ENCODE data around the gene NPB. TPM values are rescaled to one million over a fixed set of nuclear protein-coding genes. Genes with fewer than 3 reads are reported as not detected.
A peak's percentile ranks its signal among the peaks of the same experiment; 100 is the strongest.

NPB gene
- total and polyA plus RNA-seq, 4 donors: 1.1 to 4.4 (median 3.0) TPM

DNA sequence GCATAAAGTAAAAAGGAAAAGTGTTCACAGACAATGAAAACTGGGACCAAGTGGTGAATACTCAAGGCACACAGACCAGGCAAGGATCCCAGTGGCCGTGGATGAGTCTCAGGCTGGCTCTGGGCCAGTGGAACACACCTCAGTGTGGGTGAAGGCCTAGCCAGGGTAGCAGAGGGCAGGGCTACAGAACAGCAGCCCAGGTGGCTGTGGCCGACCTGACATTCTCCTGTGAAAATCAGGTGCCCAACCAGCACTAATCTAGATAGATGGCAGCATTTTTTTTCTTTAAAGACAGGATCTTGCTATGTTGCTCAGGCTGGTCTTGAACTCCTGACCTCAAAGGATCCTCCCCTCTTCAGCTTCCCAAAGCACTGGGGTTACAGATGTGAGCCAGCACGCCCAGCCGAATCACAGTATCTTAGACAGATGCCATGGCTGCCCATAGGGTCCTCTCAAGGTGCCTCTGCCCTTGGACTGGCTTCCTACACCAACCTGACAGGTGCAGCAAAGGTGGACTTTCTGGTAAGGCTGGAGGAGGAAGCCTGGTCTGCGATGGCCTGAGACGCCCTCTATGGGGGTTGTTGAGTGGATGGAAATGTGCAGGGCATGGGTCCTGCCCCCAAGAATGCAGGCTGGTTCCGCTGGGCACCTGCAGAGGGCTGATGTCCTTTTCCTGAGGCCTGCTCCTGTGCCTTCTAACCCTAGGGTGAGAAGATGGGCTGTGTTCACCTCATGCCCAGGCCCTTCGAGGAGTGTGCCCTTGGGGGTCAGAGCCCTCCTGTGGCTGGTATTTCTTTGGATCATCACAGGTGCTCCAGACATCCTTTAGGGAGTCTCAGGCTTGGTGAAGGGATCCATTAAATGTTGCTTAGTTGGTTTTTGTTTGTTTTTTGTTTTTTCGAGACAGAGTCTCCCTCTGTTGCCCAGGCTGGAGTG is 37.9 kb upstream of the NPB start:
- H3K4me1 ChIP-seq (ENCODE audit: control insufficient read depth, insufficient read depth, low read length): peaks cover 38% of the 10 kb centered on the region
- WGBS (ENCODE audit: insufficient coverage): 92% methylated on average over 6 of the region's 9 CpGs

DNA sequence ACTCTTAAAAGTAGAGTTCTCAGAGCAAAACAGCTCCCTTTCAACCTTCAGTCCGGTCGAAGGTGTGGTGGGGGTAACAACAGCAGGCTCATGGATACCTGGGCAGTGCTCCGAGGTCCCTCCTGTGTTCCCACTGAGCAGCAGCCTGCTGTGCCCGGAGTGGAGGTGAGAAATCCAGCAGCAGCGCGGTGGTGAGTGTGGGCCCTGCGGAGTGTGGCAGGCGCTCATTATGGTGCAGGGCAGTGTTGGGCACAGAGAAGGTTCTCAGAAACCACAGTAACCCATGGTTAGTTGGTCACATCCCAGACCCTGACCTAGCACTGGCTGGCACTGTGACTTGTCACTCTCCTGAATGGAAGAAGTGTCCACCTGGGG is 36.7 kb upstream of the NPB start:
- Histone ChIP-seq H3K4me1 (ENCODE audit: control insufficient read depth, insufficient read depth, low read length) (peaks cover 42% of the 10 kb centered on the region), H3K27ac (ENCODE audit: low read depth, low read length) (no peak overlapping the region)
- WGBS (ENCODE audit: insufficient coverage): 96% methylated on average over 8 of the region's 8 CpGs

More for the DNA sequence above, 37.9 kb upstream of the NPB start:
- Histone ChIP-seq H3K36me3 (ENCODE audit: control insufficient read depth, insufficient read depth, low read length) (peaks cover 56% of the 10 kb centered on the region), H3K27ac (ENCODE audit: low read depth, low read length) (no peak overlapping the region), H3K27me3 (ENCODE audit: control insufficient read depth, insufficient read depth, low read length) (no peaks in the 10 kb centered on the region), H3K9me3 (ENCODE audit: control insufficient read depth, insufficient read depth, low read length) (no peaks in the 10 kb centered on the region), H3K4me3 (ENCODE audit: low read depth, low read length) (no peak overlapping the region)
- no peak for DNase-seq (ENCODE audit: low read depth in 4 of 6, low spot score in 6 of 6)

GRCh38 chr17:81865733-81866439 is 36.2 kb upstream of the NPB start:
- Histone ChIP-seq H3K27ac (ENCODE audit: low read depth, low read length) (no peak overlapping the region), H3K36me3 (ENCODE audit: control insufficient read depth, insufficient read depth, low read length) (peaks cover 65% of the 10 kb centered on the region), H3K4me3 (ENCODE audit: low read depth, low read length) (no peak overlapping the region), H3K9me3 (ENCODE audit: control insufficient read depth, insufficient read depth, low read length) (no peaks in the 10 kb centered on the region), H3K27me3 (ENCODE audit: control insufficient read depth, insufficient read depth, low read length) (no peaks in the 10 kb centered on the region), H3K4me1 (ENCODE audit: control insufficient read depth, insufficient read depth, low read length) (peaks cover 43% of the 10 kb centered on the region)
- WGBS (ENCODE audit: insufficient coverage): 90% methylated on average over 18 of the region's 18 CpGs
- no peak for DNase-seq (ENCODE audit: low read depth in 4 of 6, low spot score in 6 of 6)

More for the DNA sequence above, 36.7 kb upstream of the NPB start:
- Histone ChIP-seq H3K4me3 (ENCODE audit: low read depth, low read length) (no peak overlapping the region), H3K9me3 (ENCODE audit: control insufficient read depth, insufficient read depth, low read length) (no peaks in the 10 kb centered on the region), H3K27me3 (ENCODE audit: control insufficient read depth, insufficient read depth, low read length) (no peaks in the 10 kb centered on the region), H3K36me3 (ENCODE audit: control insufficient read depth, insufficient read depth, low read length) (peaks cover 65% of the 10 kb centered on the region)
- DNase-seq (ENCODE audit: low read depth in 4 of 6, low spot score in 6 of 6): no peak

DNA sequence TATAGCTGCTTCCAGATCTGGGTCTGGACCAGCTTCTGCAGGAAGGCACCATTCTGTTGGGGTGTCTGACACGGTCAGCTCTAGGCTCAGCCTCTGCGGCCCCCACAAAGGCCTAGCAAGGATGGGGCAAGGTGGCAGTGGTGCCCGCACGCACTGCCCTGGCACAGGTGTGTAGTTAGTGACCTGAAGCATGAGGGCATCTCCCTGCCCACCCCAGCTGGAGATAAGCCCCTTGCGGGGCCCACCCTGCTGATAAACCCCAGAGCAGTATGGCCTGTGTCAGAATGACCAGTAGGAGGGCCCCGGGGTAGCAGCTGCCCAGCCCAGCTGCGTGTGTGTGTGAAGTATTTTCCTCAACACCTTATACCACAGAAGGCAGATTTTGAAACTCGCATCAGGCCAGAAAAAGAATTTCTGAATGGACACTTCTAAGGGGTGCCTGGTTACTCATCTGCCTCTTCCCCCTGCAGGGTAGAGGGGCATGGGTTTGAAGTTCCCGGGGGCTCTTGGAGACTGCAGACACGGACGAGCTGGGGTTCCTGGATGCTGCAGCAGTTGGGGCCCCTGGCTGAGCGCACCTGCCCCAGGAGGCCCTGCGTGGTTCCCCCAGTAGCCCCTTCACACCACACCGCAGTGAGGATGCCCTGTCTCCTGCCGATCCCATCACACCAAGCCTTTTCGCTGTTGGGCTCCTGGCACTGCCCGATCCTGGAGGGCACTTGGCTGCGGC is 35.4 kb upstream of the NPB start:
- no peak overlapping the region for H3K27ac ChIP-seq (ENCODE audit: low read depth, low read length)
- peaks cover 39% of the 10 kb centered on the region for H3K4me1 ChIP-seq (ENCODE audit: control insufficient read depth, insufficient read depth, low read length)
- H3K4me3 ChIP-seq (ENCODE audit: low read depth, low read length): no peak overlapping the region
- DNase-seq (ENCODE audit: low read depth in 4 of 6, low spot score in 6 of 6): no peak
- H3K36me3 ChIP-seq (ENCODE audit: control insufficient read depth, insufficient read depth, low read length): peaks cover 65% of the 10 kb centered on the region
- 87% methylated on average over 10 of the region's 18 CpGs for WGBS (ENCODE audit: insufficient coverage)
- H3K9me3 ChIP-seq (ENCODE audit: control insufficient read depth, insufficient read depth, low read length): no peaks in the 10 kb centered on the region
- no peaks in the 10 kb centered on the region for H3K27me3 ChIP-seq (ENCODE audit: control insufficient read depth, insufficient read depth, low read length)

- Histone ChIP-seq H3K27me3 (ENCODE audit: control insufficient read depth, insufficient read depth, low read length) (no peaks in the 10 kb centered on the region), H3K4me1 (ENCODE audit: control insufficient read depth, insufficient read depth, low read length) (peaks cover 39% of the 10 kb centered on the region), H3K4me3 (ENCODE audit: low read depth, low read length) (no peak overlapping the region), H3K36me3 (ENCODE audit: control insufficient read depth, insufficient read depth, low read length) (peaks cover 65% of the 10 kb centered on the region), H3K9me3 (ENCODE audit: control insufficient read depth, insufficient read depth, low read length) (no peaks in the 10 kb centered on the region), H3K27ac (ENCODE audit: low read depth, low read length) (no peak overlapping the region)
- DNase-seq (ENCODE audit: low read depth in 4 of 6, low spot score in 6 of 6): peak in 1 of 6 donors; percentile 15
- 61% methylated on average over 23 of the region's 23 CpGs for WGBS (ENCODE audit: insufficient coverage)
Measured at GRCh38 chr17:81867170-81867990, 34.7 kb upstream of the NPB start.

DNA sequence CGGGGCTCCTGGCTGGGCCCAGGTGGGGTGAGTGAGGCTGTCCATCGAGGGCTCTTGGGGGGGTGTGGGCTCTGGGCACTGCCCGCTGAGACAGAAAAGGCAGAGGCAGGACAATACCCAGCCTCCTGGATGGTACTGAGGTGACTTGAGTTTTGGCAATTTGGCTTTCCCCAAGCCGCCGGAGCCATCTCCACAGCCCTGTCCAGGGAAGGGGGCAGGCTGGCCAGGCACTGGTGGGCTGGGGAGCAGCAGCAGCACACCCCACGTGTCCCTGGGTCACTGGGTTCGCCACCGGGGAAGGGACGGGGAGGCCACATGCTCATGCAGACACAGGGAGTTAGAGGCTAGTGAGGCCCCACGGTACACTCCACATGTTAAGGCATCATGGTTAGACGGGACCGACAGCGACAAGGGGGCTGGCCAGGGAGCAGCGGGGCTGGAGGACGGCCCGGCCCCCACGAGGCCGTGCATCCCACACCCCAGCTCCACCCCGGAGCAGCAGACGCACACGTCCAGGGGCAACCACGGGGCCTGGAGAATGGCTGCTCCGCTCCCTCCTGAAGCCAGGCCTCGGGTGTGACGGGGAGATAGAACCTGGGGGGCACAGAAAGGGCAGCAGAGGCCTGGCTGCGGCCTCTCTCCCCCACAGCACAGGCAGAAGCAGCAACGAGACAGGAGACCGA is 33.9 kb upstream of the NPB start:
- Histone ChIP-seq H3K4me1 (ENCODE audit: control insufficient read depth, insufficient read depth, low read length) (peaks cover 40% of the 10 kb centered on the region), H3K27ac (ENCODE audit: low read depth, low read length) (no peak overlapping the region), H3K36me3 (ENCODE audit: control insufficient read depth, insufficient read depth, low read length) (peaks cover 65% of the 10 kb centered on the region), H3K27me3 (ENCODE audit: control insufficient read depth, insufficient read depth, low read length) (no peaks in the 10 kb centered on the region), H3K4me3 (ENCODE audit: low read depth, low read length) (no peak overlapping the region), H3K9me3 (ENCODE audit: control insufficient read depth, insufficient read depth, low read length) (no peaks in the 10 kb centered on the region)
- no peak for DNase-seq (ENCODE audit: low read depth in 4 of 6, low spot score in 6 of 6)
- WGBS (ENCODE audit: insufficient coverage): 82% methylated on average over 15 of the region's 28 CpGs

GRCh38 chr17:81868674-81869220 is 33.3 kb upstream of the NPB start:
- peaks cover 67% of the 10 kb centered on the region for H3K36me3 ChIP-seq (ENCODE audit: control insufficient read depth, insufficient read depth, low read length)
- no peak overlapping the region for H3K27ac ChIP-seq (ENCODE audit: low read depth, low read length)
- H3K4me3 ChIP-seq (ENCODE audit: low read depth, low read length): peak overlapping the region; percentile 17
- H3K4me1 ChIP-seq (ENCODE audit: control insufficient read depth, insufficient read depth, low read length): peaks cover 40% of the 10 kb centered on the region
- 75% methylated on average over 24 of the region's 30 CpGs for WGBS (ENCODE audit: insufficient coverage)
- DNase-seq (ENCODE audit: low read depth in 4 of 6, low spot score in 6 of 6): peak in 1 of 6 donors; percentile 18
- H3K9me3 ChIP-seq (ENCODE audit: control insufficient read depth, insufficient read depth, low read length): no peaks in the 10 kb centered on the region
- H3K27me3 ChIP-seq (ENCODE audit: control insufficient read depth, insufficient read depth, low read length): no peaks in the 10 kb centered on the region

- DNase-seq (ENCODE audit: low read depth in 4 of 6, low spot score in 6 of 6): peak in 2 of 6 donors; percentile 22 to 57
- H3K36me3 ChIP-seq (ENCODE audit: control insufficient read depth, insufficient read depth, low read length): peaks cover 61% of the 10 kb centered on the region
Measured at GRCh38 chr17:81869221-81870130, 32.6 kb upstream of the NPB start.

More at GRCh38 chr17:81869221-81870130, 32.6 kb upstream of the NPB start:
- Histone ChIP-seq H3K4me1 (ENCODE audit: control insufficient read depth, insufficient read depth, low read length) (peaks cover 40% of the 10 kb centered on the region), H3K27me3 (ENCODE audit: control insufficient read depth, insufficient read depth, low read length) (no peaks in the 10 kb centered on the region), H3K4me3 (ENCODE audit: low read depth, low read length) (peak overlapping the region; percentile 73), H3K9me3 (ENCODE audit: control insufficient read depth, insufficient read depth, low read length) (no peaks in the 10 kb centered on the region), H3K27ac (ENCODE audit: low read depth, low read length) (peak overlapping the region; percentile 82)
- 37% methylated on average over 51 of the region's 52 CpGs for WGBS (ENCODE audit: insufficient coverage)
